HG02852 (cell line): ENCODE results near the gene C14orf119.
A peak's percentile ranks its signal among the peaks of the same experiment; 100 is the strongest.

Source experiments
- ATAC-seq: cut with Tn5 transposase; IDR thresholded peaks from one replicate; pipeline ENCODE4 v1.9.1; 2021; ENCODE audit warnings: mild to moderate bottlenecking, moderate library complexity; ENCODE audit not compliant: unreplicated experiment

Gene C14orf119

GRCh38 chr14:23060536-23061260 lies 34.6 kb upstream of the C14orf119 start:
- ATAC-seq: no peak

GRCh38 chr14:23062002-23062401 lies 33.3 kb upstream of the C14orf119 start:
- ATAC-seq: no peak

GRCh38 chr14:23063601-23064000 lies 31.7 kb upstream of the C14orf119 start:
- no peak for ATAC-seq

GRCh38 chr14:23066368-23066767 lies 28.9 kb upstream of the C14orf119 start:
- ATAC-seq: no peak

GRCh38 chr14:23066855-23067744 lies 28.2 kb upstream of the C14orf119 start:
- no peak for ATAC-seq

GRCh38 chr14:23067847-23068788 lies 27.2 kb upstream of the C14orf119 start:
- ATAC-seq: no peak

- peak; percentile 58 for ATAC-seq
Measured at GRCh38 chr14:23068789-23069412, 26.4 kb upstream of the C14orf119 start.

- ATAC-seq: no peak
Measured at GRCh38 chr14:23069413-23069806, 25.9 kb upstream of the C14orf119 start.

- no peak for ATAC-seq
Measured at GRCh38 chr14:23070262-23071129, 24.8 kb upstream of the C14orf119 start.

GRCh38 chr14:23071244-23071920 lies 23.9 kb upstream of the C14orf119 start:
- peak; percentile 95 for ATAC-seq

- ATAC-seq: no peak
Measured at GRCh38 chr14:23071921-23072539, 23.3 kb upstream of the C14orf119 start.

GRCh38 chr14:23074906-23075305 lies 20.4 kb upstream of the C14orf119 start:
- ATAC-seq: no peak

- ATAC-seq: no peak
Measured at GRCh38 chr14:23076785-23077408, 18.4 kb upstream of the C14orf119 start.

GRCh38 chr14:23077962-23078361 lies 17.3 kb upstream of the C14orf119 start:
- ATAC-seq: no peak

- no peak for ATAC-seq
Measured at GRCh38 chr14:23078692-23079116, 16.6 kb upstream of the C14orf119 start.

GRCh38 chr14:23079716-23080115 lies 15.6 kb upstream of the C14orf119 start:
- ATAC-seq: no peak

- no peak for ATAC-seq
Measured at GRCh38 chr14:23080474-23080873, 14.8 kb upstream of the C14orf119 start.

GRCh38 chr14:23085458-23085857 lies 9.8 kb upstream of the C14orf119 start:
- no peak for ATAC-seq
